ENCODE measurements around the gene ZFP36L1.
A peak's percentile ranks its signal among the peaks of the same experiment; 100 is the strongest.

The ZFP36L1 gene

DNA sequence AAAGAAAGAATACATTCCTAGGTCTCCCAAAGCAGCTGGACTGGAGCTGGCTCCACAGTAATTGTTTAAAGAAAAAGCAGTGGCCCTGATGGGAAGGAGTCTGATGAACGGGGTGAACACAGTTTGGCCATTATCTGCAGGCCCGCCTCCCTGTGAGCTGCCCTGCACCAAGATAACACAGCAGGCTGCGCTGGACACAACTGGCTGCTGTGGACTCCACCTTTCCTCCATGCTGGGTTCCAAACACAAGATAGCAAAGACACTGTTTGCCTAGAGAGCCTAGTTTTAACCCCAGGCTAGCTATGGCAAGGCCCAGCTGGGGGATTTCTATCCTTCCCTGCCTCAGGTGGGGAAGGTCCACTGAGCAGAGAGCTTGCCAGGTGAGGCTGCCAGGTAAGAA lies 34.6 kb downstream of the ZFP36L1 start:
- ChIA-PET CTCF (interaction anchor here (0.5 to 2.6 kb wide), 9 partner anchors 13 to 824 kb away, joined by 3 to 10 read pairs (median 5); no protein-coding TSS in a partner anchor), POLR2A (interaction anchor here (0.5 to 1.1 kb wide), 2 partner anchors 13 to 30 kb away, joined by 3 read pairs; no protein-coding TSS in a partner anchor)
- Histone ChIP-seq H3K4me3 (ENCODE audit: control insufficient read depth in 1 of 7, extremely low read depth in 1 of 7, insufficient read depth in 4 of 7, low read depth in 2 of 7, low read length in 6 of 7) (no peak overlapping the region), H3K27ac (ENCODE audit: insufficient read depth in 1 of 2, low read depth in 1 of 2, low read length in 2 of 2, poor library complexity in 1 of 2, severe bottlenecking in 2 of 2) (peak overlapping the region in 1 of 2 experiments; percentile 4), H3K27me3 (replicated peaks in 2 of 5; ENCODE audit: control insufficient read depth in 4 of 5, insufficient read depth in 5 of 5, low read length in 4 of 5) (no peaks in the 10 kb centered on the region), H3K9me3 (ENCODE audit: control extremely low read depth in 1 of 5, control insufficient read depth in 4 of 5, insufficient read depth in 2 of 5, low read depth in 1 of 5, low read length in 4 of 5) (no peaks in the 10 kb centered on the region), H3K4me1 (ENCODE audit: control extremely low read depth in 1 of 4, control insufficient read depth in 4 of 4, insufficient read depth in 4 of 4, low read length in 3 of 4) (peaks cover 5 to 49% (median 40%) of the 10 kb centered on the region in 4 experiments), H3K36me3 (ENCODE audit: control insufficient read depth in 4 of 4, insufficient read depth in 4 of 4, low read length in 3 of 4) (no peaks in the 10 kb centered on the region)
- WGBS (ENCODE audit: insufficient coverage): 100% methylated on average over 3 of the region's 3 CpGs
- no peak for DNase-seq

DNA sequence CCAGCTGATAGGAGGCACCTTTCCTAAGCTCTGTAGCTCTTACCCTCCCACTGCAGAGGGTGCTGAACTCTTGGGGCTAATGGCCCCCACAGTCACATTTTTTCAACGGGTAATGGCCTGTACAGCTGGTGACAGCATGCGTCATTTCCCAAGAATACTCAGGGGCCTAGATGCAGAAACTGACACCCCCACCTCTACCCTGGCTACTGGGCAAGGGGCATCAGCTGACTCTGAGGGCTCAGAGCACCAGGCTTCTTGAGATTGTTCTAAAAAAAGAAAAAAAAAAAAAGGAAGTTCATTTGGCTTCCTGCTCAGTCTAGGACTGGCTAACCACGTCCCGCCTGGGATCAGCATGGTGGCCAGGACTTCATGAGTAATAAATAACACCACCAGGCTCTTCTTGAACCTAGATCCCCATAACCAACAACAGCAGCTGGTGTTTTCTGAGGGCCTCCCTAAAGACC lies 35.2 kb downstream of the ZFP36L1 start:
- 0% methylated on average over 2 of the region's 4 CpGs for WGBS (ENCODE audit: insufficient coverage)
- POLR2A ChIA-PET: interaction anchor here (0.5 to 1.1 kb wide), 2 partner anchors 14 to 30 kb away, joined by 3 read pairs; no protein-coding TSS in a partner anchor
- H3K27ac ChIP-seq (ENCODE audit: insufficient read depth in 1 of 2, low read depth in 1 of 2, low read length in 2 of 2, poor library complexity in 1 of 2, severe bottlenecking in 2 of 2): no peak overlapping the region

DNA sequence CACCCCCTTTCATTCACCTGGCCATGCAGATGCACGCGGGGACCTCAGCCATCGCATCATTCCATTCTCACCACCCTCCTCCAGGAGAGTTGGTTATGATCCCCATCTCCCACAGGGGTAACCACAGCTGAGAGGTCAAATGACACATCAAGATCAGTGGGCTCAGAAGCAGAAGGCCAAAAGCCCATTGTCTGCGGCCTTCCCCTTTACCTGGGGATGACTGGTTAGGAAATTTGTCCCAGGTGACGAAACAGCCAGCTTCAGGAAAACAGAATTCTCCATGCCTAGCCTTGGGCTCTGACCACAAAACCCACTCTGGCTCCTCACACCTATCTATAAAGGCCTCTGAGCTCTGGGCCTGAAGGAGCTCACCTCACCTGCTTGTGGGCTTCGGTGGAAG lies 36.1 kb downstream of the ZFP36L1 start:
- Histone ChIP-seq H3K36me3 (ENCODE audit: control insufficient read depth in 4 of 4, insufficient read depth in 4 of 4, low read length in 3 of 4) (no peaks in the 10 kb centered on the region), H3K4me3 (ENCODE audit: control insufficient read depth in 1 of 7, extremely low read depth in 1 of 7, insufficient read depth in 4 of 7, low read depth in 2 of 7, low read length in 6 of 7) (no peak overlapping the region), H3K27me3 (replicated peaks in 2 of 5; ENCODE audit: control insufficient read depth in 4 of 5, insufficient read depth in 5 of 5, low read length in 4 of 5) (peaks cover 0 to 1% (median 0%) of the 10 kb centered on the region in 5 experiments), H3K27ac (ENCODE audit: insufficient read depth in 1 of 2, low read depth in 1 of 2, low read length in 2 of 2, poor library complexity in 1 of 2, severe bottlenecking in 2 of 2) (no peak overlapping the region), H3K9me3 (ENCODE audit: control extremely low read depth in 1 of 5, control insufficient read depth in 4 of 5, insufficient read depth in 2 of 5, low read depth in 1 of 5, low read length in 4 of 5) (no peaks in the 10 kb centered on the region), H3K4me1 (ENCODE audit: control extremely low read depth in 1 of 4, control insufficient read depth in 4 of 4, insufficient read depth in 4 of 4, low read length in 3 of 4) (peaks cover 5 to 41% (median 38%) of the 10 kb centered on the region in 4 experiments)
- ChIA-PET CTCF (interaction anchor here (1.0 to 2.6 kb wide), 6 partner anchors 11 to 823 kb away, joined by 3 to 10 read pairs (median 6); no protein-coding TSS in a partner anchor), POLR2A (no interaction called here)
- WGBS (ENCODE audit: insufficient coverage): no CpG with 5 or more reads among the region's 6 CpGs
- DNase-seq: no peak

More for the DNA sequence above, 35.2 kb downstream of the ZFP36L1 start:
- no peak overlapping the region for H3K4me3 ChIP-seq (ENCODE audit: control insufficient read depth in 1 of 7, extremely low read depth in 1 of 7, insufficient read depth in 4 of 7, low read depth in 2 of 7, low read length in 6 of 7)
- CTCF ChIA-PET: interaction anchor here (0.9 to 2.6 kb wide), 9 partner anchors 12 to 824 kb away, joined by 3 to 10 read pairs (median 5); no protein-coding TSS in a partner anchor
- H3K4me1 ChIP-seq (ENCODE audit: control extremely low read depth in 1 of 4, control insufficient read depth in 4 of 4, insufficient read depth in 4 of 4, low read length in 3 of 4): peaks cover 5 to 45% (median 39%) of the 10 kb centered on the region in 4 experiments
- H3K27me3 ChIP-seq (replicated peaks in 2 of 5; ENCODE audit: control insufficient read depth in 4 of 5, insufficient read depth in 5 of 5, low read length in 4 of 5): no peaks in the 10 kb centered on the region
- DNase-seq: peak; percentile 92 to 98 (median 97)
- H3K36me3 ChIP-seq (ENCODE audit: control insufficient read depth in 4 of 4, insufficient read depth in 4 of 4, low read length in 3 of 4): no peaks in the 10 kb centered on the region
- H3K9me3 ChIP-seq (ENCODE audit: control extremely low read depth in 1 of 5, control insufficient read depth in 4 of 5, insufficient read depth in 2 of 5, low read depth in 1 of 5, low read length in 4 of 5): no peaks in the 10 kb centered on the region

DNA sequence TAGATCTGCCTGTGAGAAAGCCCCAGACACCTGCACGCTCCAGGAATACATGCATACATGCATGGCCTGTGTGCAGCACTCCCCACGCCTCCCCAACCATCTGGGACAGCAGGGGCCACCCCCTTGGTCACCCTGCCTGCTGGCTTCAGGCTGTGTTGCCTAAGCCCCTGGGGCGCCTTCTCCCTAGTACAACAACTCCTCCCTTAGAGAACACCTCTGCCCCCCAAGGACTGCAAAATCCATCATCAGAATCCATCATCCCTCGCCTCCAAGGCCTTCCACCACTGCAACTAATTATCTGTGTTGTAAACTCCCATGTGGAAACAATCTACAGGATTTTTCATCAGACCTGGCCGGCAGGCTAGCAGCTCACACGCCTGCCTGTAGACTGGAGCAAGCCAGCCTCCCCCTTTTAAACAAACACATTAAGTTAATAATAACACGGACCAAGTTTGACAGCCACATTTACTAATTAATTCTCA lies 36.8 kb downstream of the ZFP36L1 start:
- ChIA-PET CTCF (interaction anchor here (2.3 to 2.6 kb wide), 2 partner anchors 32 to 822 kb away, joined by 5 to 10 read pairs; no protein-coding TSS in a partner anchor), POLR2A (no interaction called here)
- 96% methylated on average over 6 of the region's 7 CpGs for WGBS (ENCODE audit: insufficient coverage)
- no peak overlapping the region for H3K4me3 ChIP-seq (ENCODE audit: control insufficient read depth in 1 of 7, extremely low read depth in 1 of 7, insufficient read depth in 4 of 7, low read depth in 2 of 7, low read length in 6 of 7)
- H3K27me3 ChIP-seq (replicated peaks in 2 of 5; ENCODE audit: control insufficient read depth in 4 of 5, insufficient read depth in 5 of 5, low read length in 4 of 5): peaks cover 0 to 2% (median 0%) of the 10 kb centered on the region in 5 experiments
- no peak overlapping the region for H3K27ac ChIP-seq (ENCODE audit: insufficient read depth in 1 of 2, low read depth in 1 of 2, low read length in 2 of 2, poor library complexity in 1 of 2, severe bottlenecking in 2 of 2)
- no peaks in the 10 kb centered on the region for H3K9me3 ChIP-seq (ENCODE audit: control extremely low read depth in 1 of 5, control insufficient read depth in 4 of 5, insufficient read depth in 2 of 5, low read depth in 1 of 5, low read length in 4 of 5)
- peaks cover 5 to 41% (median 38%) of the 10 kb centered on the region in 4 experiments for H3K4me1 ChIP-seq (ENCODE audit: control extremely low read depth in 1 of 4, control insufficient read depth in 4 of 4, insufficient read depth in 4 of 4, low read length in 3 of 4)
- no peaks in the 10 kb centered on the region for H3K36me3 ChIP-seq (ENCODE audit: control insufficient read depth in 4 of 4, insufficient read depth in 4 of 4, low read length in 3 of 4)
- no peak for DNase-seq

DNA sequence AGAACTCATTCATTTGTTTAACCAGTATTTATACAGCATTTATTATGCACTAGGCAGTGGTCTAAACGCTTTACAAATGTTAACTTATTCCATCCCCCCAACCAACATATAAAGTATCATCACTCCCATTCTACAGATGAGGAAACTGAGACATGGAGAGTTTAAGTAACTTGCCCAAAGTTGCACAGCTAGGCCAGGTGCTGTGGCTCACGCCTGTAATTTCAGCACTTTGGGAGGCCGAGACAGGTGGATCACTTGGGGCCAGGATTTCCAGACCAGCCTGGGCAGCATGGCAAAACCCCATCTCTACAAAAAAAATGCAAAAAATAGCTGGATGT lies 37.9 kb downstream of the ZFP36L1 start:
- H3K27ac ChIP-seq (ENCODE audit: insufficient read depth in 1 of 2, low read depth in 1 of 2, low read length in 2 of 2, poor library complexity in 1 of 2, severe bottlenecking in 2 of 2): no peak overlapping the region
- H3K4me1 ChIP-seq (ENCODE audit: control extremely low read depth in 1 of 4, control insufficient read depth in 4 of 4, insufficient read depth in 4 of 4, low read length in 3 of 4): peaks cover 5 to 39% (median 36%) of the 10 kb centered on the region in 4 experiments
- H3K27me3 ChIP-seq (replicated peaks in 2 of 5; ENCODE audit: control insufficient read depth in 4 of 5, insufficient read depth in 5 of 5, low read length in 4 of 5): peaks cover 0 to 2% (median 0%) of the 10 kb centered on the region in 5 experiments
- H3K36me3 ChIP-seq (ENCODE audit: control insufficient read depth in 4 of 4, insufficient read depth in 4 of 4, low read length in 3 of 4): no peaks in the 10 kb centered on the region
- no peak for DNase-seq
- 100% methylated on average over 2 of the region's 3 CpGs for WGBS (ENCODE audit: insufficient coverage)
- ChIA-PET CTCF (interaction anchor here (0.6 to 1.4 kb wide), 3 partner anchors 22 to 63 kb away, joined by 3 to 4 read pairs (median 3); no protein-coding TSS in a partner anchor), POLR2A (interaction anchor here (0.7 kb wide), 1 partner anchor 16 kb away, joined by 5 read pairs; no protein-coding TSS in a partner anchor)
- H3K4me3 ChIP-seq (ENCODE audit: control insufficient read depth in 1 of 7, extremely low read depth in 1 of 7, insufficient read depth in 4 of 7, low read depth in 2 of 7, low read length in 6 of 7): no peak overlapping the region
- H3K9me3 ChIP-seq (ENCODE audit: control extremely low read depth in 1 of 5, control insufficient read depth in 4 of 5, insufficient read depth in 2 of 5, low read depth in 1 of 5, low read length in 4 of 5): no peaks in the 10 kb centered on the region

DNA sequence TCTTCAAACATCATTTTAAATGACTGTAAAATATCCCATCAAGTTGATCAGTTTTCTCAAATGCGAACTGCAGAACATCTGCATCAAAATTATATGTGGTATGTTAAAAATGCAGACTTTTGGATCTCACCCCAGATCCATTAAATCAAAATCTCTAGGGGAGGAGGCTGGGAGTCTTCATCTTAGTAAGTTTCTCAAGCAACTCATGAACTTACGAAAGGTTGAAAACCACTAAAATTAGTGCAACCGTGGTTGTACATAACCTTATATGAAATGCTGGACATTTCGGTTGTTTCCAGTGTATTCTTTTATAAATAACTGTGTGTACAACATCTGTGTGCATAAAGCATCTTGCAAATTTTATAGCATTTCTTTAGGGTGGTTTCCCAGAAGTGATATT lies 39.2 kb downstream of the ZFP36L1 start:
- no peak for DNase-seq
- peaks cover 5 to 26% (median 25%) of the 10 kb centered on the region in 4 experiments for H3K4me1 ChIP-seq (ENCODE audit: control extremely low read depth in 1 of 4, control insufficient read depth in 4 of 4, insufficient read depth in 4 of 4, low read length in 3 of 4)
- H3K4me3 ChIP-seq (ENCODE audit: control insufficient read depth in 1 of 7, extremely low read depth in 1 of 7, insufficient read depth in 4 of 7, low read depth in 2 of 7, low read length in 6 of 7): no peak overlapping the region
- no peaks in the 10 kb centered on the region for H3K36me3 ChIP-seq (ENCODE audit: control insufficient read depth in 4 of 4, insufficient read depth in 4 of 4, low read length in 3 of 4)
- no peak overlapping the region for H3K27ac ChIP-seq (ENCODE audit: insufficient read depth in 1 of 2, low read depth in 1 of 2, low read length in 2 of 2, poor library complexity in 1 of 2, severe bottlenecking in 2 of 2)
- no peaks in the 10 kb centered on the region for H3K9me3 ChIP-seq (ENCODE audit: control extremely low read depth in 1 of 5, control insufficient read depth in 4 of 5, insufficient read depth in 2 of 5, low read depth in 1 of 5, low read length in 4 of 5)
- ChIA-PET POLR2A (no interaction called here), CTCF (no interaction called here)
- peaks cover 0 to 4% (median 0%) of the 10 kb centered on the region in 5 experiments for H3K27me3 ChIP-seq (replicated peaks in 2 of 5; ENCODE audit: control insufficient read depth in 4 of 5, insufficient read depth in 5 of 5, low read length in 4 of 5)
- 93% methylated on average over 2 of the region's 4 CpGs for WGBS (ENCODE audit: insufficient coverage)
